ENCODE results near the gene TMEM141.

DNA sequence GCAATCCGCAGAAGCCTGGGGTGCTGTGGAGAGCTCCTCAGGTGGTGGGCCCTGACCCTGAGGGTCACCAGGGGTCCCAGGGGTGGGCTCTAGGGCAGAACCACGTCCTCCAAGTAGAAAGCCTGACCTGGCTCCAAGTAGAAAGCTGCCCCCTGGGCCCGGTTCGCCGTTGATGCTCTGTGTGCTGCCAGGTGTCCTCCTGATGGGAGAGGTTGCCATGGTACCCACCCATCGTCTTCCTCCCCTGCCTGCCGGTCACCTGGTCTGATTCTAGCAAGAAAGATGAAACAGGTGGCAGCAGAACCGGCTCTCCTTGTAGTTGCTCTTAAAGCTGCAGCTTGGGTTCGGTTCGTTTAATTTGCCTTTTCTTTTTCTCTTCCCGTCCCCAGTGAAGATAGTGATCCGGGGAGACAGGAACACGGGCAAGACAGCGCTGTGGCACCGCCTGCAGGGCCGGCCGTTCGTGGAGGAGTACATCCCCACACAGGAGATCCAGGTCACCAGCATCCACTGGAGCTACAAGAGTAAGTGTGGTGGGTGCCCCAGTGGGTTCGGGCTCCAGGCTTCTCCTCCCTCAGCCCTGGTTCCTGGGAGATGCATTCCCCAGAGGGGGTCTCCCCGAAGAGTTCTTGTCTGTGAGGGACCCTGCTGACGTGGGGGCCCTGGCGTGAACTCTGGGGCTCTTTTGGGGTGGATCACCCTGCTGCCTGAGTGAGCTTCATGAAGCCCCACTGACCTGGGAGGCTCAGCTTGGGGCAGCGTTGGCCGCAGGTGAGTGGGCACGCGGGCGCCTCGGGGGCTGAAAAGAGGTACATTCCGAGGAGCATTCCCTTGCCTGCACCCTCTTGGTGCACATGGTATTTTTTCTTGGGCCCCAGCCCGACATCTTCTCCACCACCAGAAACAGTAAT, 32.2 kb downstream of the TMEM141 start:
- TF ChIP-seq, protein P1, sequence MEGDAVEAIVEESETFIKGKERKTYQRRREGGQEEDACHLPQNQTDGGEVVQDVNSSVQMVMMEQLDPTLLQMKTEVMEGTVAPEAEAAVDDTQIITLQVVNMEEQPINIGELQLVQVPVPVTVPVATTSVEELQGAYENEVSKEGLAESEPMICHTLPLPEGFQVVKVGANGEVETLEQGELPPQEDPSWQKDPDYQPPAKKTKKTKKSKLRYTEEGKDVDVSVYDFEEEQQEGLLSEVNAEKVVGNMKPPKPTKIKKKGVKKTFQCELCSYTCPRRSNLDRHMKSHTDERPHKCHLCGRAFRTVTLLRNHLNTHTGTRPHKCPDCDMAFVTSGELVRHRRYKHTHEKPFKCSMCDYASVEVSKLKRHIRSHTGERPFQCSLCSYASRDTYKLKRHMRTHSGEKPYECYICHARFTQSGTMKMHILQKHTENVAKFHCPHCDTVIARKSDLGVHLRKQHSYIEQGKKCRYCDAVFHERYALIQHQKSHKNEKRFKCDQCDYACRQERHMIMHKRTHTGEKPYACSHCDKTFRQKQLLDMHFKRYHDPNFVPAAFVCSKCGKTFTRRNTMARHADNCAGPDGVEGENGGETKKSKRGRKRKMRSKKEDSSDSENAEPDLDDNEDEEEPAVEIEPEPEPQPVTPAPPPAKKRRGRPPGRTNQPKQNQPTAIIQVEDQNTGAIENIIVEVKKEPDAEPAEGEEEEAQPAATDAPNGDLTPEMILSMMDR (IDR thresholded peaks at IDR 0.05; ENCODE audit: extremely low read depth in 1 of 2, insufficient read depth in 1 of 2, low read depth in 1 of 2, low read length in 2 of 2) = no peak
- TF ChIP-seq, protein P2, sequence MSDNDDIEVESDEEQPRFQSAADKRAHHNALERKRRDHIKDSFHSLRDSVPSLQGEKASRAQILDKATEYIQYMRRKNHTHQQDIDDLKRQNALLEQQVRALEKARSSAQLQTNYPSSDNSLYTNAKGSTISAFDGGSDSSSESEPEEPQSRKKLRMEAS (IDR thresholded peaks at IDR 0.05; ENCODE audit: insufficient read depth, insufficient read length) = no peak
- TF ChIP-seq JUN (IDR thresholded peaks at IDR 0.05; ENCODE audit: borderline replicate concordance, insufficient read depth, insufficient read length, low read depth) (no peak), POLR2AphosphoS5 (IDR thresholded peaks at IDR 0.05; ENCODE audit: insufficient read depth, low read depth, low read length) (no peak), POLR2A (IDR thresholded peaks at IDR 0.05; ENCODE audit: low read depth, low read length) (no peak), FOS (IDR thresholded peaks at IDR 0.05; ENCODE audit: borderline replicate concordance, insufficient read depth, low read length) (no peak), EZH2 (IDR thresholded peaks at IDR 0.05; ENCODE audit: borderline replicate concordance, low read depth, low read length, severe bottlenecking) (no peak)

Data from endothelial cell of umbilical vein (primary cell).